NCI-H1436 (cell line): ENCODE measurements around the gene CEACAM19.
"Not testable (repeated sequence)": the region's sequence is repeated elsewhere in the genome, so short reads cannot be mapped to it uniquely, and the experiment has no call there.

Source experiments
- DNase-seq: peaks from one replicate; lab custom pipeline; 2025; lab: John Stamatoyannopoulos, UW

The CEACAM19 gene

GRCh38 chr19:44675521-44675920 lies 4.2 kb downstream of the CEACAM19 start:
- no peak for DNase-seq

GRCh38 chr19:44677019-44677811 lies 5.9 kb downstream of the CEACAM19 start:
- DNase-seq, result no peak

- no peak for DNase-seq
These were observed 9.3 kb downstream of the CEACAM19 start for GRCh38 chr19:44680536-44680935.

- DNase-seq, result no peak
These were observed 10.9 kb downstream of the CEACAM19 start for GRCh38 chr19:44681992-44682790.

- no peak for DNase-seq
These were observed 11.5 kb downstream of the CEACAM19 start for GRCh38 chr19:44682807-44683206.

- DNase-seq, result no peak
These were observed 12.3 kb downstream of the CEACAM19 start for GRCh38 chr19:44683434-44684210.

GRCh38 chr19:44684396-44684795 lies 13.1 kb downstream of the CEACAM19 start:
- not testable (repeated sequence) for DNase-seq

GRCh38 chr19:44684892-44685863 lies 13.9 kb downstream of the CEACAM19 start:
- DNase-seq, result no peak

GRCh38 chr19:44685877-44686276 lies 14.6 kb downstream of the CEACAM19 start:
- no peak for DNase-seq

- no peak for DNase-seq
These were observed 15.6 kb downstream of the CEACAM19 start for GRCh38 chr19:44686896-44687295.

- DNase-seq, result no peak
These were observed 16.6 kb downstream of the CEACAM19 start for GRCh38 chr19:44687888-44688287.

- peak; percentile 59 for DNase-seq
These were observed 18.2 kb downstream of the CEACAM19 start for GRCh38 chr19:44689290-44690130.

- DNase-seq, result no peak
These were observed 18.8 kb downstream of the CEACAM19 start for GRCh38 chr19:44690131-44690440.

- DNase-seq, result no peak
These were observed 21.1 kb downstream of the CEACAM19 start for GRCh38 chr19:44692379-44692721.

GRCh38 chr19:44694184-44694579 lies 22.9 kb downstream of the CEACAM19 start:
- no peak for DNase-seq

- DNase-seq, result no peak
These were observed 25.8 kb downstream of the CEACAM19 start for GRCh38 chr19:44696939-44697669.

GRCh38 chr19:44697670-44698034 lies 26.4 kb downstream of the CEACAM19 start:
- DNase-seq, result no peak

GRCh38 chr19:44698492-44699201 lies 27.4 kb downstream of the CEACAM19 start, which contains the start of gene CEACAM16:
Gene CEACAM16 (plus strand): TSS chr19:44699151. CDS start chr19:44701457, 2,306 bp downstream.
- DNase-seq, result no peak

GRCh38 chr19:44700547-44700946 lies 29.3 kb downstream of the CEACAM19 start:
- no peak for DNase-seq
